H1 (cell line): ENCODE results near the gene SPTAN1. TPM values are rescaled to one million over a fixed set of nuclear protein-coding genes. Genes with fewer than 3 reads are reported as not detected.

Source experiments
- CTBP2 ChIP-seq: IDR thresholded peaks from 2 replicates; pipeline ENCODE4 v1.7.0; 2011; ENCODE audit warnings: borderline replicate concordance, mild to moderate bottlenecking, moderate library complexity, mixed read lengths, low read length; ENCODE audit not compliant: insufficient read depth, insufficient read length
- JUN ChIP-seq: IDR thresholded peaks from 2 replicates; pipeline ENCODE4 v1.6.1; 2011; ENCODE audit warnings: low read depth, mild to moderate bottlenecking, improper control_type of control experiment, low read length
- POLR2A ChIP-seq, 2 experiments: IDR thresholded peaks; 1 replicate in 1 of 2; 2 replicates in 1 of 2; pipeline ENCODE4 v1.6.1; 2011; ENCODE audit warnings: low read depth in 2 of 2, low read length in 2 of 2, mild to moderate bottlenecking in 2 of 2; ENCODE audit errors: control extremely low read depth in 1 of 2
- RBBP5 ChIP-seq: IDR thresholded peaks from 2 replicates; pipeline ENCODE4 v1.7.1; 2012; ENCODE audit warnings: low read depth, mild to moderate bottlenecking, inconsistent platforms, low read length, moderate library complexity, borderline replicate concordance
- RFX5 ChIP-seq: IDR thresholded peaks from 2 replicates; pipeline ENCODE4 v1.6.1; 2011; ENCODE audit warnings: low read depth, low read length, improper control_type of control experiment, borderline replicate concordance
- YY1 ChIP-seq: IDR thresholded peaks from 2 replicates; pipeline ENCODE4 v1.6.1; 2011; ENCODE audit warnings: low read depth, mild to moderate bottlenecking, low read length
- polyA plus RNA-seq, 7 experiments: library from polyadenylated mRNA; depleted of rRNA in 3 of 7; stranded (reverse) in 5 of 7; unstranded in 2 of 7; fragments of >200 nt in 5 of 7; fragments of 200-250 nt in 2 of 7; gene quantifications; 1 replicate in 5 of 7; 2 replicates in 1 of 7; 4 replicates in 1 of 7; pipeline versions ENCODE4 v1.2.1 to v1.2.3, GENCODE V29; 2011 to 2013; ENCODE audit warnings: missing spikeins in 2 of 7, mixed read lengths in 2 of 7
- total RNA-seq: library from RNA; stranded (reverse); fragmentation: NEBNext Ultra II Directional; extraction: Animal tissue kit (Norgen Biotek cat#: 25700); gene quantifications from 2 replicates; pipeline ENCODE4 v1.2.1, GENCODE V29; 2021

The SPTAN1 gene
- total and polyA plus RNA-seq, 2 of the 8 experiments (the other 6 are each of a cell fraction or from before 2014, with no cell fraction given): 182 to 216 TPM

DNA sequence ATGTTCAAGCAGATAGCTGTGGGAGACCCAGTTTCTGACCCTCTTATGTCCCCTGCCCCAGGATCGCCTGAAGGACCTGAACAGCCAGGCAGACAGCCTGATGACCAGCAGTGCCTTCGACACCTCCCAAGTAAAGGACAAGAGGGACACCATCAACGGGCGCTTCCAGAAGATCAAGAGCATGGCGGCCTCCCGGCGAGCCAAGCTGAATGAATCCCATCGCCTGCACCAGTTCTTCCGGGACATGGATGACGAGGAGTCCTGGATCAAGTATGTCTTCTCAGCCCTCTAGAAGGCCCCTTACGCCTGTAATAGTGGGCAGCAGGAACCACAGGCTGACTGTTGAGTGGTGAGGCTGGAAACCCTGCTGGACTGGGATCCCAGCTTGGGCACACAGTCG is 63.2 kb downstream of the SPTAN1 start (continued):
- TF ChIP-seq CTBP2 (no peak), YY1 (no peak), JUN (no peak), RBBP5 (no peak), POLR2A (IDR thresholded peaks at IDR 0.05; ENCODE audit: control extremely low read depth in 1 of 2, low read depth in 2 of 2, low read length in 2 of 2) (no peak), RFX5 (no peak)
- TF ChIP-seq, all 59 proteins: peak for 0
